ENCODE measurements around the gene CKMT2. TPM values are rescaled to one million over a fixed set of nuclear protein-coding genes. Genes with fewer than 3 reads are reported as not detected.

The CKMT2 gene
- total RNA-seq, 1 experiment from 2014 or later: 1.8 TPM

DNA sequence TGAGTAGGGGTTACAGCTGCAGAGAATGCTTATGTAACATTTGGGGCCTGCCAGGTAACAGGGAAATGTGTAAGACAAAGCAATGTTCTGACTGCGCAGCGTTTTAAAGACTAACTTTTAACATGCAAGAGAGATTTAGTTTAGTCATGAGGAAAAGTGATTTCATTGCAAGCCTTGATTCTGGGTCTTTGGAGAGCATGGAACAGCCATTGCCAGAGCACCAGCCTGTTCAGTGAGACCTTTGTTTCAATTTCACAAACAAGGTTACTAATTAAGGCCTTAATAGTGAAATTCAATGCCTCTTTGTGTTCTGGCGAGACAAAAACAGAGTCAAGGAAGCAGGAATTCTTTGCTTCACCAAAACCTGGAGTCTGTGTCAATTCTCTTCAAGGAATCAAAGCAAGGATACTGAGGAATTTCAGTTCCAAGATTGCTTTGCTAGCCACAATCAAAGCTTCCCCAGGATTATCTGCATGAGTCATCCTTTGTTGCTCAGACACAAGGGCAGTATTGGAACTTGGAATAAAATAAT, 14.4 kb downstream of the CKMT2 start:
- Mint-ChIP-seq H3K36me3 (peaks cover 3% of the 10 kb centered on the region; the same call in 1 of the 2 replicates), H3K27me3 (ENCODE audit: low read depth) (no peaks in the 10 kb centered on the region), H3K27ac (no peak overlapping the region), H3K4me3 (no peak overlapping the region), H3K9me3 (no peaks in the 10 kb centered on the region), H3K4me1 (peaks cover 27% of the 10 kb centered on the region)
- TF ChIP-seq, protein P1, sequence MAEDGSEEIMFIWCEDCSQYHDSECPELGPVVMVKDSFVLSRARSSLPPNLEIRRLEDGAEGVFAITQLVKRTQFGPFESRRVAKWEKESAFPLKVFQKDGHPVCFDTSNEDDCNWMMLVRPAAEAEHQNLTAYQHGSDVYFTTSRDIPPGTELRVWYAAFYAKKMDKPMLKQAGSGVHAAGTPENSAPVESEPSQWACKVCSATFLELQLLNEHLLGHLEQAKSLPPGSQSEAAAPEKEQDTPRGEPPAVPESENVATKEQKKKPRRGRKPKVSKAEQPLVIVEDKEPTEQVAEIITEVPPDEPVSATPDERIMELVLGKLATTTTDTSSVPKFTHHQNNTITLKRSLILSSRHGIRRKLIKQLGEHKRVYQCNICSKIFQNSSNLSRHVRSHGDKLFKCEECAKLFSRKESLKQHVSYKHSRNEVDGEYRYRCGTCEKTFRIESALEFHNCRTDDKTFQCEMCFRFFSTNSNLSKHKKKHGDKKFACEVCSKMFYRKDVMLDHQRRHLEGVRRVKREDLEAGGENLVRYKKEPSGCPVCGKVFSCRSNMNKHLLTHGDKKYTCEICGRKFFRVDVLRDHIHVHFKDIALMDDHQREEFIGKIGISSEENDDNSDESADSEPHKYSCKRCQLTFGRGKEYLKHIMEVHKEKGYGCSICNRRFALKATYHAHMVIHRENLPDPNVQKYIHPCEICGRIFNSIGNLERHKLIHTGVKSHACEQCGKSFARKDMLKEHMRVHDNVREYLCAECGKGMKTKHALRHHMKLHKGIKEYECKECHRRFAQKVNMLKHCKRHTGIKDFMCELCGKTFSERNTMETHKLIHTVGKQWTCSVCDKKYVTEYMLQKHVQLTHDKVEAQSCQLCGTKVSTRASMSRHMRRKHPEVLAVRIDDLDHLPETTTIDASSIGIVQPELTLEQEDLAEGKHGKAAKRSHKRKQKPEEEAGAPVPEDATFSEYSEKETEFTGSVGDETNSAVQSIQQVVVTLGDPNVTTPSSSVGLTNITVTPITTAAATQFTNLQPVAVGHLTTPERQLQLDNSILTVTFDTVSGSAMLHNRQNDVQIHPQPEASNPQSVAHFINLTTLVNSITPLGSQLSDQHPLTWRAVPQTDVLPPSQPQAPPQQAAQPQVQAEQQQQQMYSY (CRISPR knock-in tag; IDR thresholded peaks at IDR 0.05): no peak
- TF ChIP-seq, protein P2, sequence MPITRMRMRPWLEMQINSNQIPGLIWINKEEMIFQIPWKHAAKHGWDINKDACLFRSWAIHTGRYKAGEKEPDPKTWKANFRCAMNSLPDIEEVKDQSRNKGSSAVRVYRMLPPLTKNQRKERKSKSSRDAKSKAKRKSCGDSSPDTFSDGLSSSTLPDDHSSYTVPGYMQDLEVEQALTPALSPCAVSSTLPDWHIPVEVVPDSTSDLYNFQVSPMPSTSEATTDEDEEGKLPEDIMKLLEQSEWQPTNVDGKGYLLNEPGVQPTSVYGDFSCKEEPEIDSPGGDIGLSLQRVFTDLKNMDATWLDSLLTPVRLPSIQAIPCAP (CRISPR knock-in tag; IDR thresholded peaks at IDR 0.05): no peak
- TF ChIP-seq ZNF219 (CRISPR knock-in tag; IDR thresholded peaks at IDR 0.05; ENCODE audit: borderline replicate concordance) (no peak), ESRRA (CRISPR knock-in tag; IDR thresholded peaks at IDR 0.05; ENCODE audit: borderline replicate concordance) (no peak), GTF2I (CRISPR knock-in tag; conservative IDR thresholded peaks at IDR 0.05) (no peak)
- POLR2A ChIA-PET: no interaction called here
- ATAC-seq: no peak
- CTCF ChIA-PET: no interaction called here
- no peak for DNase-seq (ENCODE audit: low spot score)

DNA sequence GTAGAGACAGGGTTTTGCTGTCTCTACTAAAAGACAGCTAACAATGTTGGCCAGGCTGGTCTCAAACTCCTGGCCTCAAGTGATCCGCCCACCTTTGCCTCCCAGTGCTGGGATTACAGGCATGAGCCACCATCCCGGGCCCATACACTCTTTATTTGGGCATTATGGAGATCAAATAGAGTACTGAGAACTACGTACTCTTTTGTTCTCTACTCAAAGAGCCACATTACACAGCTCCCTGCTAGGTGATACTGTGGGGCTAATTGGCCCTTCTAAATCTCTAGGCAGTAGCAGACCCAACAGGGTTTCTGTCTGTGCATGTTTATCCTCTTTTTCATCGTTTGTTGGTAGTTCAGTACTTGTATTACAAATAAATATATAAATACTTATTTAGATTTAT, 16.1 kb downstream of the CKMT2 start:
- no peak for DNase-seq (ENCODE audit: low spot score)
- H3K27ac Mint-ChIP-seq: no peak overlapping the region
- ChIA-PET POLR2A (interaction anchor here (0.7 kb wide), 1 partner anchor 29 kb away, joined by 3 read pairs; no protein-coding TSS in a partner anchor), CTCF (no interaction called here)
- H3K9me3 Mint-ChIP-seq: no peaks in the 10 kb centered on the region
- H3K4me3 Mint-ChIP-seq: no peak overlapping the region
- H3K4me1 Mint-ChIP-seq: peaks cover 33% of the 10 kb centered on the region
- peaks cover 3% of the 10 kb centered on the region; the same call in 1 of the 2 replicates for H3K36me3 Mint-ChIP-seq
- TF ChIP-seq, protein P3, sequence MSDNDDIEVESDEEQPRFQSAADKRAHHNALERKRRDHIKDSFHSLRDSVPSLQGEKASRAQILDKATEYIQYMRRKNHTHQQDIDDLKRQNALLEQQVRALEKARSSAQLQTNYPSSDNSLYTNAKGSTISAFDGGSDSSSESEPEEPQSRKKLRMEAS (CRISPR knock-in tag; IDR thresholded peaks at IDR 0.05): no peak
- TF ChIP-seq FOXJ3 (CRISPR knock-in tag; IDR thresholded peaks at IDR 0.05; ENCODE audit: borderline replicate concordance) (no peak), NR1H2 (CRISPR knock-in tag; IDR thresholded peaks at IDR 0.05) (no peak), SMAD3 (CRISPR knock-in tag; IDR thresholded peaks at IDR 0.05; ENCODE audit: borderline replicate concordance) (no peak)
- TF ChIP-seq, protein P4, sequence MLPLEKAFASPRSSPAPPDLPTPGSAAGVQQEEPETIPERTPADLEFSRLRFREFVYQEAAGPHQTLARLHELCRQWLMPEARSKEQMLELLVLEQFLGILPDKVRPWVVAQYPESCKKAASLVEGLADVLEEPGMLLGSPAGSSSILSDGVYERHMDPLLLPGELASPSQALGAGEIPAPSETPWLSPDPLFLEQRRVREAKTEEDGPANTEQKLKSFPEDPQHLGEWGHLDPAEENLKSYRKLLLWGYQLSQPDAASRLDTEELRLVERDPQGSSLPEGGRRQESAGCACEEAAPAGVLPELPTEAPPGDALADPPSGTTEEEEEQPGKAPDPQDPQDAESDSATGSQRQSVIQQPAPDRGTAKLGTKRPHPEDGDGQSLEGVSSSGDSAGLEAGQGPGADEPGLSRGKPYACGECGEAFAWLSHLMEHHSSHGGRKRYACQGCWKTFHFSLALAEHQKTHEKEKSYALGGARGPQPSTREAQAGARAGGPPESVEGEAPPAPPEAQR (CRISPR knock-in tag; IDR thresholded peaks at IDR 0.05): no peak
- TF ChIP-seq, protein P5, sequence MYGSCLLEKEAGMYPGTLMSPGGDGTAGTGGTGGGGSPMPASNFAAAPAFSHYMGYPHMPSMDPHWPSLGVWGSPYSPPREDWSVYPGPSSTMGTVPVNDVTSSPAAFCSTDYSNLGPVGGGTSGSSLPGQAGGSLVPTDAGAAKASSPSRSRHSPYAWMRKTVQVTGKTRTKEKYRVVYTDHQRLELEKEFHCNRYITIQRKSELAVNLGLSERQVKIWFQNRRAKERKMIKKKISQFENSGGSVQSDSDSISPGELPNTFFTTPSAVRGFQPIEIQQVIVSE (CRISPR knock-in tag; IDR thresholded peaks at IDR 0.05; ENCODE audit: borderline replicate concordance): no peak
- no peaks in the 10 kb centered on the region for H3K27me3 Mint-ChIP-seq (ENCODE audit: low read depth)
- peak; percentile 44 for ATAC-seq

DNA sequence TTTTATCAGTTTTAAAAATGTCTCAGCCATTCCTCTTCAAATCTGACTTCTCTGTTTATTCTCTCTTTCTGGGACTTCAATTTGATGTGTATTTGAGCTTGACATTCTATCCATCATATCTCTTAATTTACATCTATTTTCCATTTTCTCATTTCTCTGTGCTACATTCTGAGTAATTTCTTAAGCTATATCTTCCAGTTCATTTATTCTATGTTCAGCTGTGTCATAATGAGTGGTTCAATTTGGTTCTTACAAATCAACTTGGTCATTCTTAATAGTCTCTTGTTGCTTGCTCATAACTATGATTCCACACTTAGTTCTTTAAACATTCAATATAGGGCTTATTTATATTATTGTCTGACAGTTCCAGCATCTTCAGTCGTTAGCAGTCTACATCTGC, 16.9 kb downstream of the CKMT2 start:
- Mint-ChIP-seq H3K4me1 (peaks cover 36% of the 10 kb centered on the region), H3K27ac (no peak overlapping the region), H3K27me3 (ENCODE audit: low read depth) (no peaks in the 10 kb centered on the region), H3K9me3 (no peaks in the 10 kb centered on the region), H3K36me3 (peaks cover 6% of the 10 kb centered on the region; the same call in 1 of the 2 replicates), H3K4me3 (no peak overlapping the region)
- ChIA-PET CTCF (no interaction called here), POLR2A (no interaction called here)
- ATAC-seq: no peak
- no peak for DNase-seq (ENCODE audit: low spot score)
- TF ChIP-seq NFYB (CRISPR knock-in tag; conservative IDR thresholded peaks at IDR 0.05; ENCODE audit: low read depth): no peak
- no peak for TF ChIP-seq MYBL2 (CRISPR knock-in tag; IDR thresholded peaks at IDR 0.05)
- TF ChIP-seq, protein P6, sequence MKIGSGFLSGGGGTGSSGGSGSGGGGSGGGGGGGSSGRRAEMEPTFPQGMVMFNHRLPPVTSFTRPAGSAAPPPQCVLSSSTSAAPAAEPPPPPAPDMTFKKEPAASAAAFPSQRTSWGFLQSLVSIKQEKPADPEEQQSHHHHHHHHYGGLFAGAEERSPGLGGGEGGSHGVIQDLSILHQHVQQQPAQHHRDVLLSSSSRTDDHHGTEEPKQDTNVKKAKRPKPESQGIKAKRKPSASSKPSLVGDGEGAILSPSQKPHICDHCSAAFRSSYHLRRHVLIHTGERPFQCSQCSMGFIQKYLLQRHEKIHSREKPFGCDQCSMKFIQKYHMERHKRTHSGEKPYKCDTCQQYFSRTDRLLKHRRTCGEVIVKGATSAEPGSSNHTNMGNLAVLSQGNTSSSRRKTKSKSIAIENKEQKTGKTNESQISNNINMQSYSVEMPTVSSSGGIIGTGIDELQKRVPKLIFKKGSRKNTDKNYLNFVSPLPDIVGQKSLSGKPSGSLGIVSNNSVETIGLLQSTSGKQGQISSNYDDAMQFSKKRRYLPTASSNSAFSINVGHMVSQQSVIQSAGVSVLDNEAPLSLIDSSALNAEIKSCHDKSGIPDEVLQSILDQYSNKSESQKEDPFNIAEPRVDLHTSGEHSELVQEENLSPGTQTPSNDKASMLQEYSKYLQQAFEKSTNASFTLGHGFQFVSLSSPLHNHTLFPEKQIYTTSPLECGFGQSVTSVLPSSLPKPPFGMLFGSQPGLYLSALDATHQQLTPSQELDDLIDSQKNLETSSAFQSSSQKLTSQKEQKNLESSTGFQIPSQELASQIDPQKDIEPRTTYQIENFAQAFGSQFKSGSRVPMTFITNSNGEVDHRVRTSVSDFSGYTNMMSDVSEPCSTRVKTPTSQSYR (CRISPR knock-in tag; IDR thresholded peaks at IDR 0.05): no peak
- TF ChIP-seq, protein P7, sequence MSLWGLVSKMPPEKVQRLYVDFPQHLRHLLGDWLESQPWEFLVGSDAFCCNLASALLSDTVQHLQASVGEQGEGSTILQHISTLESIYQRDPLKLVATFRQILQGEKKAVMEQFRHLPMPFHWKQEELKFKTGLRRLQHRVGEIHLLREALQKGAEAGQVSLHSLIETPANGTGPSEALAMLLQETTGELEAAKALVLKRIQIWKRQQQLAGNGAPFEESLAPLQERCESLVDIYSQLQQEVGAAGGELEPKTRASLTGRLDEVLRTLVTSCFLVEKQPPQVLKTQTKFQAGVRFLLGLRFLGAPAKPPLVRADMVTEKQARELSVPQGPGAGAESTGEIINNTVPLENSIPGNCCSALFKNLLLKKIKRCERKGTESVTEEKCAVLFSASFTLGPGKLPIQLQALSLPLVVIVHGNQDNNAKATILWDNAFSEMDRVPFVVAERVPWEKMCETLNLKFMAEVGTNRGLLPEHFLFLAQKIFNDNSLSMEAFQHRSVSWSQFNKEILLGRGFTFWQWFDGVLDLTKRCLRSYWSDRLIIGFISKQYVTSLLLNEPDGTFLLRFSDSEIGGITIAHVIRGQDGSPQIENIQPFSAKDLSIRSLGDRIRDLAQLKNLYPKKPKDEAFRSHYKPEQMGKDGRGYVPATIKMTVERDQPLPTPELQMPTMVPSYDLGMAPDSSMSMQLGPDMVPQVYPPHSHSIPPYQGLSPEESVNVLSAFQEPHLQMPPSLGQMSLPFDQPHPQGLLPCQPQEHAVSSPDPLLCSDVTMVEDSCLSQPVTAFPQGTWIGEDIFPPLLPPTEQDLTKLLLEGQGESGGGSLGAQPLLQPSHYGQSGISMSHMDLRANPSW (CRISPR knock-in tag; conservative IDR thresholded peaks at IDR 0.05; ENCODE audit: low read depth): no peak
- no peak for TF ChIP-seq RORB (CRISPR knock-in tag; IDR thresholded peaks at IDR 0.05)
- TF ChIP-seq TEAD1 (CRISPR knock-in tag; IDR thresholded peaks at IDR 0.05): no peak
- no peak for TF ChIP-seq NR1H2 (CRISPR knock-in tag; IDR thresholded peaks at IDR 0.05)
- TF ChIP-seq ZNF232 (CRISPR knock-in tag; IDR thresholded peaks at IDR 0.05): no peak
- TF ChIP-seq ZNF396 (CRISPR knock-in tag; IDR thresholded peaks at IDR 0.05; ENCODE audit: borderline replicate concordance): no peak

Data from WTC11 (cell line).